Breast epithelium (tissue), 3 donors: ENCODE results near the gene SPATA9.

ENCODE experiments used
- POLR2A ChIP-seq: fragments of 450-650 bp; IDR thresholded peaks from one replicate; pipeline ENCODE4 v1.6.1; 2016; ENCODE audit warnings: antibody characterized with exemption, mild to moderate bottlenecking, moderate library complexity
- POLR2AphosphoS5 ChIP-seq, 3 donors: sonication (generic); formaldehyde crosslinking; IDR thresholded peaks; one replicate each; pipeline ENCODE4 v1.6.1; 2017; ENCODE audit warnings: antibody characterized with exemption in 3 of 3
- TF ChIP-seq, protein P1 (sequence below), 3 donors: fragments of 450-650 bp; IDR thresholded peaks; one replicate each; pipeline ENCODE4 v1.5.1; 2016 to 2017; ENCODE audit warnings: antibody characterized with exemption in 3 of 3, mild to moderate bottlenecking in 3 of 3, moderate library complexity in 3 of 3

- TF ChIP-seq, protein P1, sequence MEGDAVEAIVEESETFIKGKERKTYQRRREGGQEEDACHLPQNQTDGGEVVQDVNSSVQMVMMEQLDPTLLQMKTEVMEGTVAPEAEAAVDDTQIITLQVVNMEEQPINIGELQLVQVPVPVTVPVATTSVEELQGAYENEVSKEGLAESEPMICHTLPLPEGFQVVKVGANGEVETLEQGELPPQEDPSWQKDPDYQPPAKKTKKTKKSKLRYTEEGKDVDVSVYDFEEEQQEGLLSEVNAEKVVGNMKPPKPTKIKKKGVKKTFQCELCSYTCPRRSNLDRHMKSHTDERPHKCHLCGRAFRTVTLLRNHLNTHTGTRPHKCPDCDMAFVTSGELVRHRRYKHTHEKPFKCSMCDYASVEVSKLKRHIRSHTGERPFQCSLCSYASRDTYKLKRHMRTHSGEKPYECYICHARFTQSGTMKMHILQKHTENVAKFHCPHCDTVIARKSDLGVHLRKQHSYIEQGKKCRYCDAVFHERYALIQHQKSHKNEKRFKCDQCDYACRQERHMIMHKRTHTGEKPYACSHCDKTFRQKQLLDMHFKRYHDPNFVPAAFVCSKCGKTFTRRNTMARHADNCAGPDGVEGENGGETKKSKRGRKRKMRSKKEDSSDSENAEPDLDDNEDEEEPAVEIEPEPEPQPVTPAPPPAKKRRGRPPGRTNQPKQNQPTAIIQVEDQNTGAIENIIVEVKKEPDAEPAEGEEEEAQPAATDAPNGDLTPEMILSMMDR (IDR thresholded peaks at IDR 0.05): no peak
- TF ChIP-seq POLR2AphosphoS5 (IDR thresholded peaks at IDR 0.05): no peak
- no peak for TF ChIP-seq POLR2A
Measured at GRCh38 chr5:95690333-95690732, 7.5 kb upstream of the SPATA9 start.
